T-cell (primary cell): ENCODE results near the gene TPM3. TPM values are rescaled to one million over a fixed set of nuclear protein-coding genes. Genes with fewer than 3 reads are reported as not detected.
A peak's percentile ranks its signal among the peaks of the same experiment; 100 is the strongest.

Source experiments
- ATAC-seq, 4 experiments: fragments of 200-7000 bp in 3 of 4; fragments of 150-1000 bp in 1 of 4; cut with Tn5 transposase; replicated peaks in 1 of 4; 1 replicate in 3 of 4; 2 replicates in 1 of 4; pipeline ENCODE4 v1.10.0; 2021; ENCODE audit warnings: moderate library complexity in 3 of 4, mild to moderate bottlenecking in 2 of 4, moderate number of reproducible peaks in 1 of 4
- CTCF ChIA-PET, 2 donors: fragments of 300-600 bp; sonication (Branson Sonifier 250); formaldehyde crosslinking; loops; one replicate each; lab custom pipeline; 2022; ENCODE audit warnings: antibody characterized with exemption in 2 of 2; lab: Charles Lee
- POLR2A ChIA-PET, 2 donors: fragments of 300-600 bp; sonication (Branson Sonifier 250); formaldehyde crosslinking; loops; one replicate each; lab custom pipeline; 2022; ENCODE audit warnings: antibody characterized with exemption in 2 of 2; lab: Charles Lee
- DNase-seq, 35 experiments: peaks; one replicate each; pipeline versions ENCODE4 v3.0.0 to v3.0.0-alpha.2; 2013 to 2023
- H3K27ac ChIP-seq: one replicate; pipeline ENCODE4 v1.5.1; 2013; ENCODE audit warnings: low read length
- H3K27me3 ChIP-seq, 2 experiments: replicated peaks in 1 of 2; 1 replicate in 1 of 2; 2 replicates in 1 of 2; pipeline versions ENCODE4 v1.6.1 to v1.7.0; 2013; ENCODE audit warnings: low read length in 1 of 2, mixed read lengths in 1 of 2; ENCODE audit not compliant: control insufficient read depth in 2 of 2, insufficient read depth in 2 of 2; ENCODE audit errors: extremely low read depth in 1 of 2
- H3K36me3 ChIP-seq, 2 donors: 1 replicate in 1 of 2; 2 replicates in 1 of 2; pipeline versions ENCODE4 v1.6.1 to v1.7.0; 2013; ENCODE audit warnings: low read length in 1 of 2; ENCODE audit not compliant: control insufficient read depth in 2 of 2, insufficient read depth in 1 of 2; ENCODE audit errors: extremely low read depth in 1 of 2
- H3K4me1 ChIP-seq, 2 experiments: 1 replicate in 1 of 2; 2 replicates in 1 of 2; pipeline versions ENCODE4 v1.6.1 to v1.7.0; 2013; ENCODE audit warnings: low read length in 2 of 2, mixed read lengths in 1 of 2; ENCODE audit not compliant: insufficient read depth in 2 of 2, control insufficient read depth in 1 of 2; ENCODE audit errors: extremely low read depth in 1 of 2
- H3K4me3 ChIP-seq, 2 donors: 1 replicate in 1 of 2; 2 replicates in 1 of 2; pipeline versions ENCODE4 v1.5.1 to v1.7.0; 2013; ENCODE audit warnings: mild to moderate bottlenecking in 2 of 2, low read length in 1 of 2, moderate library complexity in 1 of 2; ENCODE audit not compliant: control insufficient read depth in 1 of 2; ENCODE audit errors: extremely low read depth in 1 of 2
- H3K9me3 ChIP-seq: 2 replicates; pipeline ENCODE4 v1.7.0; 2013
- H3K27ac Mint-ChIP-seq, 2 donors: one replicate each; pipeline ENCODE4 v1.8.0; 2020 to 2021; ENCODE audit warnings: mild to moderate bottlenecking in 2 of 2, mixed read lengths in 2 of 2
- H3K27me3 Mint-ChIP-seq, 2 donors: one replicate each; pipeline ENCODE4 v1.8.0; 2021 to 2022; ENCODE audit warnings: mixed read lengths in 2 of 2
- H3K36me3 Mint-ChIP-seq: one replicate; pipeline ENCODE4 v1.8.0; 2021; ENCODE audit warnings: mixed read lengths
- H3K4me1 Mint-ChIP-seq, 3 donors: one replicate each; pipeline ENCODE4 v1.8.0; 2020 to 2022; ENCODE audit warnings: mixed read lengths in 3 of 3, mild to moderate bottlenecking in 1 of 3
- H3K4me3 Mint-ChIP-seq, 3 donors: one replicate each; pipeline ENCODE4 v1.8.0; 2020 to 2022; ENCODE audit warnings: mild to moderate bottlenecking in 3 of 3, mixed read lengths in 3 of 3, moderate library complexity in 3 of 3
- H3K9me3 Mint-ChIP-seq, 3 donors: one replicate each; pipeline ENCODE4 v1.8.0; 2020 to 2022; ENCODE audit warnings: mixed read lengths in 3 of 3
- WGBS: methylation state at CpG from one replicate; pipeline ENCODE4 v1.1.5; 2013; ENCODE audit warnings: missing lambda C conversion rate; ENCODE audit not compliant: insufficient coverage; 5-methylcytosine and 5-hydroxymethylcytosine counted together
- total RNA-seq, 35 experiments: library from RNA in 6 of 35; stranded (reverse) in 6 of 35; fragments of 120-200 nt in 1 of 35; gene quantifications; one replicate each; pipeline versions ENCODE4 v1.2.1 to v1.2.4 and lab custom pipeline; 2013 to 2026

TPM3 gene
- total RNA-seq, 5 donors from 2014 or later (not counting 1 experiment from before 2014, with no cell fraction given) = 340 to 396 (median 363) TPM

DNA sequence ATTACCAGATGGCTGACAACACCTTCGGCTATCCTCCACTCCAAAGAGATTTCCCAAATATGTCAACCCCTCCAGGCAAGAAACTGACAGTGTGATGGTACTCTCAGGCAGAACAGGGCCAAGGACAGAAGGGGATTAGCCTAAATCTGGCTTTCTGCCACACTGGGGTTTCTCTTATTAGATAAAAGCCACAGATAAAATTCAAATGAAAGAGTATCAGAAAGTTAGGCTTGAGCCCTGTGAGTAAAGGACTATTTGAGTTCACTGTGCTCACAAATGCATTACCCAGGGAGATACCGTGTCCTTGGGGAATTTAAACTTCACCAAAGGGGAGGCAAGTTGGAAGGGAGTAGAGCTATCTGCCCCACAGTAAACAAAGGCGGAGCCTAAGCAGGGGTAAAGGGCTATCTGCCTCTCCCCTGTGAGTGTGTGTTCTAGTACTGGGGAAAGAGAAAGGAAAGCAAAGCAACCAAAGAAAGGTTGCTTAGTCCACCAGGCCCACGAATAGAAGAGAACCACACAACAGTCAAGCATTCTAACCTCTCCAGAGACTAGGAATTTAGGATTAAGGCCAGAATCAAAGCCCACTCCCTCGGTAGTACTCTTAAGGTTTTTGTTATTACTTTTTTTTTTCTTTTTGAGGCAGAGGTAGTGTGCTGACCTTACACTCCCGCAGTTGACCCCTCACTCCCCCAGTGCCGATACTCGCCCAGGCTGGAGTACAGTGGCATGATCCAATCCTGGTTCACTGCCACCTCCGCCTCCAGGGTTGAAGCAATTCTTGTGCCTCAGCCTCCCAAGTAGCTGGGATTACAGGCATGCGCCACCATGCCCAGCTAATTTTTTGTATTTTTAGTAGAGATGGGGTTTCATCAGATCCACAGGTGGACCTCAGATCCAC, 12.7 kb downstream of the TPM3 start:
- CTCF ChIA-PET = interaction anchor here in 1 of 2 donors (0.7 to 1.3 kb wide), 4 partner anchors 13 to 93 kb away, joined by 3 to 5 read pairs (median 3); no protein-coding TSS in a partner anchor
- H3K36me3 Mint-ChIP-seq = peaks cover 32% of the 10 kb centered on the region

DNA sequence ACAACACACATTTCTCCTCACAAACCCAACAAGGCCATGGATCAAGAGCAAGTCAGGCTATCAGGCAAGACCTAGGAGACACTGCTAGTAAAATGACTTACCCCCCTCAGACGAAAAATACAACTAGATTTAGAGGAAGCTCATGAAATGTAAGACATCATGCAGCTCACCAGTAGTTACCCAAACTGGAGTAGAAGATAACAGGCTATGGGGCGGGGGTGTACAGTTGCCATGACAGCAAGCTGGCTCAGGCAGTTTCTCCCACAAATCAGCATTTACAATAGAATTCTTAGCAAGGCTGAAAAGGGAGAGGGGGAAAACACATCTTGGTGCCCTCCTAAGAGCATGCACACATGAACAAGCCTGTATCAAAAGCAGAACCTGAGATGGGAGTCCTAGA, 13.9 kb downstream of the TPM3 start:
- Histone ChIP-seq H3K27ac (peak overlapping the region; percentile 15), H3K36me3 (peaks cover 0 to 50% of the 10 kb centered on the region in 2 donors), H3K27me3 (no peaks in the 10 kb centered on the region), H3K9me3 (no peaks in the 10 kb centered on the region), H3K4me3 (no peak overlapping the region), H3K4me1 (peaks cover 51 to 68% of the 10 kb centered on the region in 2 experiments)
- Mint-ChIP-seq H3K27ac (peak overlapping the region; percentile 66 to 83), H3K4me3 (peak overlapping the region; percentile 95 to 100 (median 100)), H3K4me1 (peaks cover 69 to 77% (median 76%) of the 10 kb centered on the region in 3 donors), H3K27me3 (no peaks in the 10 kb centered on the region), H3K9me3 (no peaks in the 10 kb centered on the region), H3K36me3 (peaks cover 32% of the 10 kb centered on the region)
- ATAC-seq (no peak), DNase-seq (peak in 1 of 35 experiments; percentile 8)
- ChIA-PET CTCF (interaction anchor here in 1 of 2 donors (0.7 to 1.3 kb wide), 4 partner anchors 12 to 94 kb away, joined by 3 to 5 read pairs (median 3); no protein-coding TSS in a partner anchor), POLR2A (interaction anchor here in 1 of 2 donors (0.5 to 1.9 kb wide), 3 partner anchors 21 to 259 kb away, joined by 3 to 6 read pairs (median 4); no protein-coding TSS in a partner anchor)
- WGBS = no CpG with 5 or more reads among the region's 2 CpGs

More for the DNA sequence above, 12.7 kb downstream of the TPM3 start:
- DNase-seq (no peak), ATAC-seq (no peak)
- peaks cover 0 to 39% of the 10 kb centered on the region in 2 donors for H3K36me3 ChIP-seq
- H3K27me3 Mint-ChIP-seq = no peaks in the 10 kb centered on the region
- H3K27ac Mint-ChIP-seq = peak overlapping the region; percentile 83 to 88
- no peaks in the 10 kb centered on the region for H3K27me3 ChIP-seq
- 87% methylated on average over 3 of the region's 10 CpGs for WGBS
- H3K4me3 Mint-ChIP-seq = peak overlapping the region; percentile 95 to 100 (median 100)
- peaks cover 74 to 84% (median 82%) of the 10 kb centered on the region in 3 donors for H3K4me1 Mint-ChIP-seq
- peak overlapping the region; percentile 71 for H3K27ac ChIP-seq
- H3K9me3 ChIP-seq = no peaks in the 10 kb centered on the region
- POLR2A ChIA-PET = interaction anchor here (0.6 to 1.9 kb wide), 4 partner anchors 13 to 187 kb away, joined by 3 to 8 read pairs (median 4); no protein-coding TSS in a partner anchor
- H3K9me3 Mint-ChIP-seq = no peaks in the 10 kb centered on the region
- H3K4me1 ChIP-seq = peaks cover 54 to 74% of the 10 kb centered on the region in 2 experiments
- H3K4me3 ChIP-seq = peak overlapping the region; percentile 11 to 26

- Mint-ChIP-seq H3K4me1 (peaks cover 73 to 77% (median 73%) of the 10 kb centered on the region in 3 donors), H3K27ac (peak overlapping the region; percentile 62 to 74), H3K9me3 (no peaks in the 10 kb centered on the region), H3K4me3 (peak overlapping the region in 1 of 3 donors; percentile 95), H3K36me3 (peaks cover 45% of the 10 kb centered on the region), H3K27me3 (no peaks in the 10 kb centered on the region)
- ChIA-PET CTCF (interaction anchor here in 1 of 2 donors (0.7 to 1.1 kb wide), 2 partner anchors 9 to 19 kb away, joined by 3 to 4 read pairs; no protein-coding TSS in a partner anchor), POLR2A (interaction anchor here in 1 of 2 donors (0.6 kb wide), 1 partner anchor 200 kb away, joined by 6 read pairs; no protein-coding TSS in a partner anchor)
- Histone ChIP-seq H3K9me3 (no peaks in the 10 kb centered on the region), H3K36me3 (peaks cover 0 to 67% of the 10 kb centered on the region in 2 donors), H3K4me3 (no peak overlapping the region), H3K4me1 (peaks cover 48 to 61% of the 10 kb centered on the region in 2 experiments), H3K27ac (no peak overlapping the region), H3K27me3 (no peaks in the 10 kb centered on the region)
- DNase-seq = no peak
- no CpG with 5 or more reads among the region's 2 CpGs for WGBS
- peak in 2 of 4 experiments; percentile 25 to 29 for ATAC-seq
Observed at GRCh38 chr1:154176337-154176736, 15.6 kb downstream of the TPM3 start.

- Mint-ChIP-seq H3K4me3 (no peak overlapping the region), H3K36me3 (peaks cover 53% of the 10 kb centered on the region), H3K4me1 (peaks cover 70 to 74% (median 71%) of the 10 kb centered on the region in 3 donors), H3K27ac (no peak overlapping the region), H3K27me3 (no peaks in the 10 kb centered on the region), H3K9me3 (no peaks in the 10 kb centered on the region)
- no peak overlapping the region for H3K4me3 ChIP-seq
- H3K27me3 ChIP-seq = no peaks in the 10 kb centered on the region
- POLR2A ChIA-PET = no interaction called here
- peaks cover 35 to 47% of the 10 kb centered on the region in 2 experiments for H3K4me1 ChIP-seq
- H3K36me3 ChIP-seq = peaks cover 1 to 79% of the 10 kb centered on the region in 2 donors
- CTCF ChIA-PET = no interaction called here
- DNase-seq = no peak
- H3K27ac ChIP-seq = no peak overlapping the region
- H3K9me3 ChIP-seq = no peaks in the 10 kb centered on the region
- ATAC-seq = no peak
- 76% methylated on average over 4 of the region's 4 CpGs for WGBS
Observed at GRCh38 chr1:154174654-154175053, 17.2 kb downstream of the TPM3 start.

DNA sequence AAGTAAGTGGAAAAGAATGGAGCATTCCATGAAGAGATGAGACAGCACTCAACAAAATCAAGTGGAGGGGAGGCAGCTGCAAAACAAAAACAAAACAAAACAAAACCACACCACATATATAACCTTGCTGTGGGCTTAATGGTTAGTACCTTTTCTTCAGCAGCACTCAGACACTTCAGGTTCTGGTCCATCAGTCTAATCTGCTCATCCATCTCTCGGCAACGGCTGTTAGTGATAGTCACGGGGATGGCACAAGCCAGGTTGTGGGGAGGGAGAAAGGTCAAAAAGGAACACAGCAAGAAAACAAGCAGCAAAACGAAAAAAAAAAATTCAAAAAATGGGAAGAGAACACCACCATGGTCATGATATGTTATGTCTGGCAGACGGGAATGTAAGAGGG, 20.0 kb downstream of the TPM3 start:
- Histone ChIP-seq H3K9me3 (no peaks in the 10 kb centered on the region), H3K4me1 (peaks cover 9 to 20% of the 10 kb centered on the region in 2 experiments), H3K4me3 (no peak overlapping the region), H3K27ac (no peak overlapping the region), H3K27me3 (no peaks in the 10 kb centered on the region), H3K36me3 (peaks cover 10 to 94% of the 10 kb centered on the region in 2 donors)
- Mint-ChIP-seq H3K4me3 (peak overlapping the region in 1 of 3 donors; percentile 10), H3K9me3 (no peaks in the 10 kb centered on the region), H3K27me3 (no peaks in the 10 kb centered on the region), H3K4me1 (peaks cover 47 to 55% (median 53%) of the 10 kb centered on the region in 3 donors), H3K27ac (peak overlapping the region; percentile 72 to 79), H3K36me3 (peaks cover 59% of the 10 kb centered on the region)
- ChIA-PET CTCF (no interaction called here), POLR2A (interaction anchor here in 1 of 2 donors (0.7 kb wide), 1 partner anchor 163 kb away, joined by 5 read pairs; no protein-coding TSS in a partner anchor)
- ATAC-seq (no peak), DNase-seq (no peak)
- 100% methylated on average over 1 of the region's 5 CpGs for WGBS

- peaks cover 5 to 13% of the 10 kb centered on the region in 2 experiments for H3K4me1 ChIP-seq
- H3K27me3 ChIP-seq = no peaks in the 10 kb centered on the region
- no peak overlapping the region for H3K27ac ChIP-seq
- peaks cover 44 to 49% (median 47%) of the 10 kb centered on the region in 3 donors for H3K4me1 Mint-ChIP-seq
- H3K4me3 Mint-ChIP-seq = no peak overlapping the region
- CTCF ChIA-PET = no interaction called here
- no peak overlapping the region for H3K4me3 ChIP-seq
- no CpG with 5 or more reads among the region's 4 CpGs for WGBS
- peak overlapping the region; percentile 72 to 81 for H3K27ac Mint-ChIP-seq
- H3K36me3 Mint-ChIP-seq = peaks cover 58% of the 10 kb centered on the region
- no peak for ATAC-seq
- H3K9me3 Mint-ChIP-seq = no peaks in the 10 kb centered on the region
- no peaks in the 10 kb centered on the region for H3K27me3 Mint-ChIP-seq
- DNase-seq = no peak
- POLR2A ChIA-PET = interaction anchor here in 1 of 2 donors (0.7 kb wide), 1 partner anchor 164 kb away, joined by 5 read pairs; no protein-coding TSS in a partner anchor
- H3K9me3 ChIP-seq = no peaks in the 10 kb centered on the region
- peaks cover 10 to 97% of the 10 kb centered on the region in 2 donors for H3K36me3 ChIP-seq
Observed at GRCh38 chr1:154171223-154171583, 20.7 kb downstream of the TPM3 start.
